GM11168 (cell line): ENCODE results near the gene PTPRO.

ENCODE experiments used
- in situ Hi-C: fragments of 300-500 bp; cut with MboI; formaldehyde crosslinking; loops from one replicate; pipeline ENCODE4 v1.12.0; 2022; ENCODE audit warnings: low sequenced_read_pairs; ENCODE audit not compliant: unreplicated experiment

Gene PTPRO

DNA sequence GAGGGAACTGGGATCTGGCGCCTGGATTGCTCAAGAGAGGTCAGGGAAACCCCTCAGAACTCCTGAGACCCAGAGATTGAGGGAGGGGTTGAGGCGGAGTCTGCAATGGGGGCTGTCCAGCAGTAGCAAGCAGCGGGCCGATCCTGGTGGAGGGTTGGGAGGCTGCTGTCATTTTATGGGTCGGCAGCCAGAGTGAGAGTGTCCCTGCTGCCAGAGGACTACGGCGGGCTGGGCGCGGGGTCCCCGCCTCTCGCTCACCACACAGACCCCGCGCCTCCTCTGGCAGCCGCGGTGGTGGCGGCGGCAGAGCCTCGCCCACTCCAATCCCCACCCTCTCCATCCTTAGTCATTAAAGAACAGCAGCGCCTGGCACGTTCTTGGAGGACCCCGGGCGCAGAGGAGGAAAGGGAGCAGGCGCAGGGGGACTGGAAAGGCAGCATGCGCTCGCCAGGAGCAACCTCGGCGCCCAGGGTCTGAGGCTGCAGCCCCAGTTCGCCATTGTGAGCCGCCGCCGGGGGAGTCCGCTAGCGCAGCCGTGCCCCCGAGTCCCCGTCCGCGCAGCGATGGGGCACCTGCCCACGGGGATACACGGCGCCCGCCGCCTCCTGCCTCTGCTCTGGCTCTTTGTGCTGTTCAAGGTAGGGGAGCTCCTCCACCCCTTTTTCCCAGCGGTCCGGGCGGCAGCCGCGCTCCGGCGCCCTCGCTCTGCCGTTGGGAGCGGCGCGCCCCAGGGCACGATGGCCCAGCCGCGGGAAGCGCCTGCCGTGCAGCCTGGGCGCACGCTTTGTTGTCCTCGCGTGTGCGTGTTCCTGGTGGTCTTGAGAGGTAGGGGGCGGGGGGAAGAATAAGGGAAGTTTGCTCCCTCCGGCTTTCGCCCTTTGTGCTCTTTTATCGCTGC lies at the start of gene PTPRO:
Gene PTPRO (plus strand): TSS at position 345 of the 898 bp plus-strand sequence.
- in situ Hi-C loops, result no loop called here

- in situ Hi-C loops, result loop anchor here (25.0 kb wide), 1 partner anchor 563 kb away; no protein-coding TSS in a partner anchor
Measured at GRCh38 chr12:15273896-15274295, 48.4 kb upstream of the PTPRO start.

DNA sequence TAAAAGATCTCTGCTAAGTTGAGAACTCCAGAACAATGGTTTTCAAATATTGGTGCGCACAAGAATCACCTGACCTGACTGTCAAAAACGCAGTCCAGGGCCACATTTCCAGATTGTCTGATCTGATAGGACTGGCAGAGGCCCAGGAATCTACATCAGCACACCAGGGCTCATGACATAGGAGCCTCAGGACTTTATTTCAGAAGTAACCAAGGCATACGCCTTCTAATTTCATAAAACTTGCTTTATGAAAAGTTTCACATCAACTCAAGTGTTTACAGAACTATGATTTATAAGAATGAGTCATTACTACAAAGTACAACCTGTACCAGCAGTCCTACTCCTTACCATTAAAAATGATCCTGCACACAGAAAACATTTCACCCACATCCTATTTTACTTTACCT lies 47.7 kb upstream of the PTPRO start:
- in situ Hi-C loops, result loop anchor here (25.0 kb wide), 1 partner anchor 563 kb away; no protein-coding TSS in a partner anchor

- in situ Hi-C loops, result loop anchor here (5.0 kb wide), 1 partner anchor 246 kb away; no protein-coding TSS in a partner anchor
Measured at GRCh38 chr12:15276088-15276698, 46.1 kb upstream of the PTPRO start.

DNA sequence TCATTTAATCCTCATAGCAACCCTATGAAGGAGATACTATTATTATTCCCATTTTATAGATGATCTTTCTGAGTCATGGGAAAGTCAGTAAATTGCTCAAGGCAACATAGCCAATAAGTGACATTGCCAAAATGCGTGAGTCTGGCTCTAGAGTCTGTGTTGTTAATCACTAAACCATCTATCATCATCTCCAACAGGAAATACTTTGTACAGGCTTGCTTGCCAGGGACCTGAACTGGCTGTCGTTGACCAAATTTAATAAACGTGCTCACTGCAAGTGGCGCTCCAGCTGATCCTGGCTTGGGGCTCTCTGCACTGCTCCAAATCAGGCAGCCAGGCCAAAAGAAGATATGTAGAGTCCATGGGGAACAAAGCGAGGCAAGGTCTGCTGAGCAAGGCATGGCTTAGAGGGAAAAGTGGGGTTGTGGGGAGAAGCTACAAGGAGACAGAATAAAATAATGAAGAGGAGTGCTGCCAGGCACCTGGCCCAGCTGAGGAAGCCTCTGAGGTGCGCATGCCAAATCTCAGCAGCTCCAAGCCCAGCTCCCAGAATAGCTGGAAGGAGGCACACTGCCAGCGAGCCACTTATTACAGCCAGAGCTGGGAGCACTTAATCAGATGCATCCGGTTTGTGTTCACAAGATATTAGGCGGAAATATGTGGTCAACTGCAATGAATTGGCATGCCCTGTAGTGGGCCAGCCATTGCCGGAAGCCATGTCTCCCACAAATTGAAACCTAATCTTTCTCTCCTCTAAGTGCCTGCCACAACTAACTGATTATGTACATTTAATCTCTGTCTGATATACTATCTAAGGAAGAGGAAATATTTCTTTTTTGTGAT lies 43.3 kb upstream of the PTPRO start:
- in situ Hi-C loops, result loop anchor here (5.0 kb wide), 1 partner anchor 243 kb away; no protein-coding TSS in a partner anchor

GRCh38 chr12:15280930-15281329 lies 41.4 kb upstream of the PTPRO start:
- in situ Hi-C loops, result no loop called here

DNA sequence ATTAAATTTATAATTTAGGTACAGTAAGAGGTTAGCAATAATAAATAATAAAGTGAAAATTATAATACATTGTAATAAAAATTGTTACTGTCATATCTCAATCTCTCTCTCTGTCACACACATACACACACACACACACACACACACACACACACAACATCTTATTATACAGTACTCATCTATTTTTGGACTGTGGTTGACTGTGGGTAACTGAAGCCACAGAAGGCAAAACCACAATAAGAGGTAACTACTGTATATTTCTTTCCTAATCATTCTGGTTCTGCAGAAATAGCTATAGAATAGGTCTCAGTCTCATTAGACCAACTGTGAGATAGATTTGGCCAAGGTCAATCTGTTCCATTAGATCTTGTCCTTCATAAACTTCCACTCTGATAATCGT lies 33.1 kb upstream of the PTPRO start:
- in situ Hi-C loops, result no loop called here

DNA sequence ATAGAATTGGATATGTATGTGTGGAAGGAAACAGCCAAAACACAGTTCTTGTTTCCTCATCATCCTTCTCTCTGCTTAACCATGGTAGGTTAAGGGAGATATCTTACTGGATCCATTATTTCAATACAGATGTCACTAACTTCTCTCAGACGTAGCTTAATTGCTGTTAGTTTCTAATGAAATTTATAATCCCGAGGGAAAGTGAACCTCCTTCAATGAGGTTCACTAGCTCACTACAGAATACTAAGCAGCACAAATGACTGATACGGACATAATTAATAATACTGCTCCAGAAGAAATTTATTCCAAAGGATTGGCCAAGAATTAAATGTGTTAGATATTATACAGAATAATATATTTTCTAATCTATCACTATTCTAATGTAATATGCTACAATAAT lies 28.6 kb upstream of the PTPRO start:
- in situ Hi-C loops, result no loop called here

DNA sequence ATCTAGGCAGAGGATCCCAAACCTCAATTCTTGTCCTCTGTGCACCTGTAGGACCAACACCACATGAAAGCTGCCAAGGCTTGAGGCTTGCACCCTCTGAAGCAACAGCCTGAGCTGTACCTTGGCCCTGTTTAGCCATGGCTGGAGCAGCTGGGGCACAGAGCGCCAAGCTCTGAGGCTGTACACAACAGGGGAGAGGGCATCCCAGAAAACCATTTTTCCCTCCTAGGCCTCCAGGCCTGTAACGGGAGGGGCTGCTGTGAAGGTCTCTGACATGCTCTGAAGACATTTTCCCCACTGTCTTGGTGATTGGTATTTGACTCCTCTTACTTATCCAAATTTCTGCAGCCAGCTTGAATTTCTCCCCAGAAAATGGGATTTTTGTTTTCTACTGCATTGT lies 22.4 kb upstream of the PTPRO start:
- in situ Hi-C loops, result no loop called here

GRCh38 chr12:15304296-15304695 lies 18.0 kb upstream of the PTPRO start:
- in situ Hi-C loops, result no loop called here

GRCh38 chr12:15306605-15307004 lies 15.7 kb upstream of the PTPRO start:
- in situ Hi-C loops, result no loop called here

- in situ Hi-C loops, result no loop called here
Measured at GRCh38 chr12:15307079-15307478, 15.2 kb upstream of the PTPRO start.

DNA sequence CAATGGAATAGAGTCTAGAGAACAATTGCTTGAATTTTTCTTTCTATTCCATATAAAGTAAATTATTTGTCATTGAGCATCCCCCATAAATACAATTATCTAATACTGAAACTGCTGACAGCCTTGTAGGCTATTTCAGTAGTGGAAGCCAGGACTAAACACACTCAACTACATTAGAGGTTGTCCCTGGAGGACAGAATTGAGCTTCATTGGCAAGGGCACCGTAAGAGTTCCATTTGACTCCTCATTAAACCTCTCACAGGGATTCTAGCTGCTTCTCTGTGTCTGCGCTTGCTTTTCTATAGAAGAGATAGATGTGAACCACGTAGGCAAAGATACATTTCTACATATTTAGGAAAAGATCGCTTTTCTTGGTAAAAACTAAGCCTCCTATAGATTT lies 3.5 kb upstream of the PTPRO start:
- in situ Hi-C loops, result no loop called here

DNA sequence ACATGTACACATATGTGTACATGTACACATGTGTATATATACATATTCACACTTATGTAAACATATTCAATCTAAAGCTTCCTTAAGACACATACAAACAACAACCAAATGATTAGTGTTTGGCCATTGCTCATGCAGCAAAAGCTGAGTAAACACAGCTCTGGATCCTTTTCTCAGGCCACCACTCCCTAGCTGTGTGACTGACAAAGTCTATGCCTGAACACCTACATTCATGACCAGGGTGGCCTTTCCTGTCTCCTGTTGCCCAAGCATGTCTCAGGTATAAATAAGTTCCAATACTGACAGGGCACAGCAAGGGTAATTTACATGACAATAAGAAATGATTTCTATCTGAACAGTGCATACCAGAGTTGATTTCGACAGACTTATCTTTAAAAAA lies 1.4 kb upstream of the PTPRO start:
- in situ Hi-C loops, result no loop called here

DNA sequence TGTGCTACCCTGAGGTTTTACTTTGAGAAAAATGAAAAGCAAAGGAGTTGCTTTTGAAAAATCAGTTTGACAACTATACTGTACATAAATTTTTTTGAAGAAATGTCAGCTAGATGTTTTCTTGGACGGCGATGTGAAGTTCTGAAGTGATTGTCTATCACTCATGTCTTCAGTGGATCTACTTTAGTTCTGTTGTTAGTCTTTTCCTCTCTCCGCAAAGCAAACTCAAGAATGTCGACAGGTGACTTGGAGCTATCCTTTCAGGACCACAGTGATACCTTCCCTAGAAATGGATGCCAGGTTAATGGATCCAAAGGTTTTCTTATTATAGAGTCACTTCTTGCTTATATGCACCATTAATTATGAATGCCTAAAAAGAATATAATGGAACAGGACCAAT lies 1.2 kb downstream of the PTPRO start:
- in situ Hi-C loops, result no loop called here

GRCh38 chr12:15329891-15330290 lies 7.6 kb downstream of the PTPRO start:
- in situ Hi-C loops, result no loop called here

- in situ Hi-C loops, result no loop called here
Measured at GRCh38 chr12:15334225-15334624, 11.9 kb downstream of the PTPRO start.

DNA sequence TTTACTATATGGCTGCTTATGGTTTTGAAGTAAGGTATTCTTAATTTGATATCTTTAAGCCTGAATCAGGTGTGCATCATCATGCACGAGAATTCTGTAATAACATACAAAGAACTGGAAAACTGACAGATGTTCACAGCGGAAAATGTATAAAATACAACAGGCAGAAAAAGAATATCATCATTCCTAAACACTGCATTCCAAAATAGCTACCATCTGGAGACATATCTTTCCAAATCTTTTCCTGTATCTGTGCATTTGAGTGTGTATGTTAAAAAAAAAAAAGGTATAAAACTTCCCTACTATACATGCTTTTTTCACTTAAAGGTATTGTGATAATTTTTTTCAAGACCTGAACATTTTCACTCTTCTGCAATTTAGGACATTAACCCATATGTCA lies 13.7 kb downstream of the PTPRO start:
- in situ Hi-C loops, result no loop called here

DNA sequence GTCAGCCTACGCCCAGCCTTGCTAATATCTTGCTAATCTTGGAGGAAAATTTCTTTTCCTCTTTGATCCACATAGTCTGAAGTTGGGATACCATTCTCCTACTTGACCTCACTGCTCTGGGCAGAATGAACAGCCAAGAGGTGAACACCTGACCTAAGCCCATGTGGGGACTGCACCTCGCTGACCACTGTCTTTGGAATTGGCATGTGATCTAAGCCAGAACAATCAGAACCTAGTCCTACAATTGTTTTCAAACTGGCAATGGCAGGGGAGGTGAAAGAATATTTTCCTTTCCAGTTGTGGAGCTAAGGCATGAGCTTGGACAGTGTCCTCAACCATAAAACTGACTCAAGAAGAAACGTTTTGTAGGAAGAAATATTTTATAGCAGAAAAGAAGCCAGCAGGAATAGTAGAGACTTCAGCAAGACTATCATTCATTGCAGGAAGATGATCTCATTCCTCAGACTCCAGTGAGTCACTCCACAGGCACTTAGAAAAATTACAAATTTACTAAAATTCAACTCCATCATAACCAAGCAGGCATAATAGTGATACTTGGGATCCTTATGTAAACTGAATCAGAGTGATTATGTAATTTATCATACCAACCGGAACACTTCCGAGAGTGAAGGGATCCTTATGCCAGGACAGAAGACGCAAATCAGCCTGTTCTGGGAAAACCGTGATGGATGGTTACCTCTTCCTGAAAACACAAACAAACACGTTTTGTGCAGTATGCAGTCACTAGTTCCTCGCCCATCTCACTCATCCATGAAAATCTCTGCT lies 14.7 kb downstream of the PTPRO start:
- in situ Hi-C loops, result no loop called here

GRCh38 chr12:15341371-15341770 lies 19.1 kb downstream of the PTPRO start:
- in situ Hi-C loops, result no loop called here
